Gastrocnemius medialis (tissue), 4 donors: ENCODE data around the gene WWOX.

Experiments used
- CTCF ChIP-seq, 5 experiments: fragments of 450-650 bp in 3 of 5; fragments of 200-600 bp in 2 of 5; sonication (generic) in 2 of 5; IDR thresholded peaks in 4 of 5; conservative IDR thresholded peaks in 1 of 5; 1 replicate in 4 of 5; 2 replicates in 1 of 5; pipeline ENCODE4 v1.5.1; 2016 to 2019; ENCODE audit warnings: antibody characterized with exemption in 5 of 5, mild to moderate bottlenecking in 3 of 5, moderate library complexity in 3 of 5
- POLR2A ChIP-seq, 2 donors: fragments of 450-650 bp; IDR thresholded peaks; one replicate each; pipeline ENCODE4 v1.6.1; 2017; ENCODE audit warnings: antibody characterized with exemption in 2 of 2, mild to moderate bottlenecking in 2 of 2, moderate library complexity in 2 of 2

GRCh38 chr16:78310990-78311561 is 211.6 kb downstream of the WWOX start:
- no peak for TF ChIP-seq CTCF (IDR thresholded peaks at IDR 0.05 in 4 of 5, conservative IDR thresholded peaks at IDR 0.05 in 1 of 5)
- no peak for TF ChIP-seq POLR2A (IDR thresholded peaks at IDR 0.05)
